HG03095 (cell line): Measurements from ENCODE around the gene AKAIN1.

Experiments used
- ATAC-seq: cut with Tn5 transposase; IDR thresholded peaks from one replicate; pipeline ENCODE4 v1.9.1; 2021; ENCODE audit warnings: moderate library complexity; ENCODE audit not compliant: unreplicated experiment

AKAIN1 gene

DNA sequence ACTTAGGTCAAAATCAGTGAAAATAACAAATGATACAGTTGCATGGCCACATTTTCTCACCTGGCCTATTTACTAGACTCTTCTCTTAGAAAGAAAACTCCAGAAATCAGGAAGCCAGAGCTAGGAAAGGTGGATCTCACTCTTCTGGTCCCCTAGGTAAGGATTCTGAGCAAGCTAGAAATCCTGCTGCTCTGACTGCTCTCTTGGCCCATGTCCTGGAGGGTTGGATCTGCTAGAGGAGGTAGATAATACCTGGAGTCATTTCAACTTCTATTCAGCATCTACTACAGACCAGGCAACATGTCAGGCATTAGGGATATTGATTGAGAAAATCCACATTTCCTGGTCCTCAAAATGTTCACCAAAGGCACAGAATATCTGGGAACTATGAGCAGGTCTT is 34.9 kb downstream of the AKAIN1 start:
- ATAC-seq: no peak

DNA sequence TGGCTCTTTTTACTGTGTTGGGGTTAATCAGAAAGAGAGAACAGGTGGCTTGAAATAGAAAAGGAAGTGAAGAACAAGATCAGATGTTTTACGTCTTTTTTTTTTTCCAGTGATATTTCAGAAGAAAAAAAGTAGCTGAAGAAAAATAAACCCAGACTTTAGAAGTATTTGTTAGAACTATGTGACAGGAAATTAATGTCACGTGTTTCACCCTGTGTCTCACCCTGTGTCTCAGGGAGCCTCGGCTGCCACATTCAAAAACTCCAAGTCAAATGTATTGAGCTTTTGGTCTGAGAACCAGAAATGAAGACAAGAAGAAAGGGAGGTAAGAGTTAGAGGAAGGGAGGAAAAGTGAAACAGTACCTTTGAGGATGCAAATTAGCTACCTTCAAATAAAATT is 38.0 kb downstream of the AKAIN1 start:
- ATAC-seq: no peak

DNA sequence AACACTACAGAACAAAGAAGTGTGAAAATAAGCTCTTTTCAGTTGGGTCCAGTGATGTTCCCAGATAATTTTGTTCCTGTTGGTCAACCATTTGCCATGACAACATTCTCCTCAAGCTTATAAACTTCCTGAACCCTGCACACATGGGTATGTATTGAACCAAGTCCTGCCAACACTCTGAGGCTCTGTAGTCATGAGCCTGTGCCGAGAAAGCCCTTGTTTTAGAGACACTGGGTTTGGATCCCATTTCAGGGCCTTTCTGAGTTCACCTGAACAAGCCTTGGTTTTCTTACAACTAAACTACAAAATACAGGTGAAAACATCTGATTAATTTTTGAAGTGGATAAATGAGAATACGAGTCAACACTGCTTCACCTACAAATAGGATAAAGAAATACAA is 38.5 kb downstream of the AKAIN1 start:
- no peak for ATAC-seq

DNA sequence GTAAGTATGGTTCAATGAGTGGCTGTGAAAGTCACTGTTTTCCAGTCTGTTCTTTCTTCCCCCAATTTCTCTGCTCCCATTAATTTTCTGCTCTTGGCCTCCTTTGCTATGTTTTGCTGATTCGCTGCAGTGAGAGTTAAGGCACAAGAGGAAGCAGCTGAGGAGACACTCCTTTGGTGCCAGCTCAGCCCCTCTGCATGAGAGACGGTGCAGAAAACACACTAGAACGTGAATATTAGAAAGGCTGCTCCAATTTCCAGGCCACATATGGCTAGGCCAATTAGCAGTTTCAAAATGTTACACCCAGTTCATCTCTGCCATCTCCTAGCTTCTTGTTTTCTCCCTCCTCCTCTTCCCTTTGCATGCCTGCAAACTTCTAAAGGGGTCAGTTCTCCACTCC is 38.9 kb downstream of the AKAIN1 start:
- ATAC-seq: no peak

DNA sequence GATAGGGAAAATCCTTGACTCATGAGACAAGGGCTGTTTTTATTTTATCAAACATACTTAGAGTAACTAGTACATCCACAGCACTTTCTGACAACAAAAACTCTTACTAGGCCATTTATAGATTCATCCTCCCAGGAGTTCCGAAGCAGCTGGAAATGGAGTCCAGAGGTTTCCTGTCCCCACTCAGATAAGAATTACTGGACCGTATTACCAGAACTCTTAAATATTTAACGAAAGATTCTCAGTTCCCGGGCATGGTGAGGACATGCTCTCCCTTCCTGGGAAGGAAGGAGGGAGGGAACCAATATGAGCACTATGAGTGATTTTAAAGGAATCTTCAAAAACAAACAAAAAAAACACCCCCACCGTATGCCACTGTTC is 41.2 kb downstream of the AKAIN1 start:
- ATAC-seq: no peak

DNA sequence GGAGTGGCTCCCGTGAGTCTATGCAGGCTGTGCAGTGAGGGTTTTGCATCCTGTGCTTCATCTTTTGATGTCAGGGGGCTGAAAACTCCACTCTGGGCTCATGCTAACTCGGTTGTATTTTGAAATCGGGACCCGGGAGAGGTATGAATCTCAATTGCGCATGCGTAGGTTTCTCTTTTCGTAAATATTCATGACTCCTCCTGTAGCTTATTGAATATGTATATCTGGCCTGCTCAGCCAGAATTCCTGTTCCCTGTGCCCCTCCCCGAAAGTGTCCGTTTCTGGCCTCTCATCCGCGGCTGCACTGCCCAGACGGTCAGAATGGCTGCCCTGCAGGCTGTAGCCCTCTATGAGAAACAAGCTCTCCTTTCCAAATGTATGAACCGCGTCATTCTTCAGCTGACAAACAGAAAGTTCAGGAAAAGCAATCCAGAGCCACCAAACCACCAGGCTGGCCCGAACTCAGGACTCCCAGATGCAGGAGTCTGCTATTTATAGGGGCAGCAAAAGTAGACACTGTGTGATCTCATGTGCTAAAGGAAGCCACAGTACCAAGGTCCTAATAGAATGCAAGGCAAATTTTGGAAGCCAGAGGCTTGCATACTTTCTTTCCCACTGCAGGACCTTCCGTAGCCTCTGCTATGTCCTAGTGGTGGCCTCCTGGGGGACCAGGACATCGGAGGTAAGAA is 41.7 kb downstream of the AKAIN1 start:
- no peak for ATAC-seq

DNA sequence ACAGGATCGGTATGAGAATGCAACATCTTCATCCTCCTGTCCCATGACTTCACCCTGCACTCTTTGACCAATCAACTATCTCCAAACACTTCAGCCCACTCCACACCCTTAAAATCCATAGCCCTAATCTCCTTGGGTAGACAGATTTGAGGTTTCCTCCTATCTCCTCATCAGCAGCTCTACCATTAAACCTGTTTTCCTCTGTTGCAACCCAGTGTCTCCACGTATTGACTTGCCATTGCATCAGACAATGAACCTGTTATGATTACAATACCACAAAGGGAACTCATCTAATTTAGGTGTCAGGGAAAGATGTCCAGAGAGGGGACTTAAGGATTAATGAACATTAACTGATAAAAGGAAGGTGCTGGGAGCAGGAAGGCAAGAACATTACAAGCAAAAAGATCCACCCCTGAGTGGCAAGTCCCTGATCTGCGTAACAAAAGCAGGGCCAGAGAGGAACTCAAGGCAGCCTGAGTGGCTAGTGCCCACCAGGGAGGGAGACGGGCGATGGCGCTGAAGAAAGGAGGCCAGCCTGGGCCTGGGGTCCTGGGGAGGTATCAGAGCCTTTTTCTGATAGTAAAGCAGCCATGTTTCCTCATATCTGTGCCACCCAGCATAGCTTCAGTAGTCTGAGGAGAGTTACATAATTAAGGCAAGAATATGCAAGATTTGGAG is 44.6 kb downstream of the AKAIN1 start:
- ATAC-seq: no peak

DNA sequence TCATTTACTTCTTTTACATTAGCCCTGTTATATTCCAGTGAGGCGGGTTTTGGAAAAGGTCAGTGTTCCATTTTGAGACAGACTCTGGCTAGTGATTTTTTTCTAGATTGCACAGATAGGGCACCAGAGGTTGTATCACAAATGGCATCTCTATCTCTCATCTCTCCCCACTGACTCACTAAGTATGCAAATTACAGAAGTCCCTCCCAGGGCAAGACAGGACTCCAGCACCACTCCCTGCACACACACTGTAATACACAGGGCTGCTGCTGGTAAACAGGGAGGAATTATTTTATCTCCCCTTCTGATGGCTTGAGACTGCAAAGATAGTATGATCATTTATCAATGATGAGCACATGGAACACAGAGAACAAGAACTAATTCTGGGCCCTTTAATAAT is 46.2 kb downstream of the AKAIN1 start:
- ATAC-seq: no peak

DNA sequence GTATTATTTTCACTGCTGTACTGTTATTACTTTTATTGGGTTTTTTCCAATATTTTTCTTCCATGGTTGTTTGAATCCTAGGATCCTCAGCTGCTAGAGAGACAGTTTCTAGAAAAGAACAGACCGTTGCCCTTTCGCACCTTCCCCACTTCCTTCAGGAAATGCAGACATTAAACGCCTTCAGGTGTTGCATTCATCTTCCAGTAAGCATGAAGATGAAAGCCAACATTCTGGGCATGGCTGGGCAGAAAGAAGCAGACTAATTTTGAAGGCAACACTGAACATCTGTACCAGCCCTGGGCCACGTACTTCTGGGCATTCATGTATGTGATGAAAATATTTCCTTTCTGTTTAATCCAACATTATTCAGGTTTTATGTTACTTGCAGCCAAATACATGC is 51.0 kb downstream of the AKAIN1 start:
- ATAC-seq: no peak

DNA sequence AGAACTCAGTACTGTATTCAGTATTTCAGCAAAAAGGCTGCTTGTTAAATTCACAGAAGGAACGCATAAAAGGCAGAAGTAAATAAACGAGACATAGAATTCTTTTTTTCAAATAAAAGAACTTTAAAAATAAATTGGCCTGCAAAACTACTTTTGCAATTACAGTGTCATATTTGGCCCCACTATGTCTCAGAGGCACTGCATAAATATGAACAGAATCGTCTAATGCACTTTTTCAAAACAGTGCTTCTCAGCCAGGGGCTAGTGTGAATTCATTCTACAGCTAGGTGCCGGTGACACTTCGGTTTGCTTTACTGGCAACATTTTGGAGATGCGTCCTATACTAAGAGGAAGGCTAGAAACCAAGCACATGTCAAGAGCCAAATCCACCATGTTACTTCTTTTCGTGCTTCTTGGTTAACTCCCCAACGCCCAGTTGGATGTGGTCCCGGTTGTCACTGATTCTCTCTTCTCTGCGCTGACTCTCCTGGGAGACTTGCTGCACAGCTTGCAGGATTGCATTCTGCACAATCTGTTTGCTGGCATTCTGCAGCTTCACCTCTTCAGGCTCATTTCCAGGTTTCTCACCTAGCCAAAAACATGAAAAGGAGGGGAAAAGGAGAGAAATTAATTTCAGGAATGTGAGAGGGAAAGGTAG is 51.8 kb downstream of the AKAIN1 start:
- no peak for ATAC-seq

DNA sequence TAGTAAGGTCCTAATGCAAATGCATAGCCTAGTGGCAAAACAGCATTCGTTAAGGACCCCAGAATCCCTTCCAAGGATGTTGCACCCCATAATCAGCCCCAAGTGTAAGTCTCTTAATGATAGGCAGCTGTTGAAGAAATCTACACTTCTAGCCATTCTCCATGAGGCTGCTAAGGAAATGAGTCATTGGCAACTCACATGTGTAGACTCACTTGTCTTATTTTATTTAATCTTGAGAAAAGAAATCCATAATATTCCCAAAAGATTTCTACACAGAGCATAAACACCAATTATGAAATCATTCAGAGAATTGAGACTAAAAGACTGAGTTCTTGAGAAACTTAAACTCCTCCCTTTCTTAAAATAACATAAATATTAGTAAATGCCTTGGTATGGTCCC is 52.4 kb downstream of the AKAIN1 start:
- ATAC-seq: no peak

DNA sequence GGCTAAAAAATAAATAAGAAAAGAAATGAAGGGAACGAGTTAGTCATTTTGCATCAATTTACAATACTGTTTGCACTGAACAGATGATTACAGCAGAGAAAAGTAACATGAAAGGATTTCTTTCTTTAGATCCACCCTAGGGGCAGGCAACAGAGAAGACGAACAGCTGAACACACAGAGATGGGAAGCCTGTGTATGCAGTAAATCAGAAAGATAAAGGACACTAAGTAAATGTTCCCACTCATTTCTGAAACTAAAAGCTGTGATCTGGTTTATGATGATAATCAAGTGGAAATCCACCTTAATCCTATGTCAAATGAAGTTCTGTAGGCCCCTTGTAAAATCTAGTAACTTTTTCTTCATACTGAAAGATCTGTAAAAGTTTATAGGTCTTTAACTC is 54.2 kb downstream of the AKAIN1 start:
- ATAC-seq: no peak

DNA sequence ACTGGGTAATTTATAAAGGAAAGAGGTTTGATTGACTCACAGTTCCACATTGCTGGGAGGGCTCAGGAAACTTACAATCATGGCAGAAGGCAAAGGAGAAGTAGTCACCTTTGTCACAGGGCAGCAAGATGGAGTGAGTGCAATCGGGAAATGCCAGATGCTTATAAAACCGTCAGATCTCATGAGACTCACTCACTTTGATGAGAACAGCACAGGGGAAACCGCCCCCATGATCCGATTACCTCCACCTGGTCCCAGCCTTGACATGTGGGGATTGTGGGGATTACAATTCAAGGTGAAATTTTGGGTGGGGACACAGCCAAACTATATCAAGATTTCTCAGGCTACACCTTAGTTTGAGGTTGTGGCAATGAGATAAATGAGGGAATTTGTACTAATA is 54.9 kb downstream of the AKAIN1 start:
- ATAC-seq: no peak

DNA sequence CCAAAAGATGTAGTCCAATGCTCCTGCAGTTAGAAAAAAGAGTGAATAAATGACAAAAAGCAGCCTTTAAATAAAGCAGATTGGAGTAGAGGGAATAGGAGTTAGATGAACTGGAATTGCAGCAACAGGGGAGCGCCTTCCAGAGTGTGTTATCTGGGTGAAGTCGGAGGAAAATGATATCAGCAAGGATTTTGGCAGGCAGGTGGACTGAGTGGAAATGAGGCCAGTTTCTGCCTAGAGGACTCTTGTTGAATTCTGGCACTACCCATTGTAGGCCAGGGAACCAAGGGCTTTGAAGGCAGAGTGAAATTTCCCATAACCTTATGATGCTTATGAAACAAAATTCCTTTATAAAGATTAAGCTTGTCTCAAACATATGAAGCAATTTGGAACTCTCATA is 59.8 kb downstream of the AKAIN1 start:
- no peak for ATAC-seq

DNA sequence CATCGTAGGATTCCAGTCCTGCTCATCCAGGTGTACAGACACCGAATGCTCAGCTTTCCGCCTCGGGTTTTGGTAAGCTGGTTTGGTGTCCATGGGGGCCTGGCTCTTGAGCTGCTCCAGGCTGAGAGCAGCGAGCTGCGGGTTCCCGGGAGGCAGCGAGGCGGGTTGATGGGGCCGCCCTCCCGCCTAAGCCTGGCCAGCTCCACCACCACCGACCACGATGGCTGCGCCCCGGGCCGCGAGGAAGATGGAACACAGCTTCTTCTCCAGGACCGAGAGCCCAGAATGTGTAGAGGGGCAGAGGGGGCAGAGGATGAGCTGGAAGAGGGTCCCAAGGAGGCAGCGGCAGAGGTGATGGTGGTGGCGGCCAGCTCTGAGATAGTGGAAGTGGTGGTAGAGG is 64.1 kb downstream of the AKAIN1 start:
- ATAC-seq: no peak

DNA sequence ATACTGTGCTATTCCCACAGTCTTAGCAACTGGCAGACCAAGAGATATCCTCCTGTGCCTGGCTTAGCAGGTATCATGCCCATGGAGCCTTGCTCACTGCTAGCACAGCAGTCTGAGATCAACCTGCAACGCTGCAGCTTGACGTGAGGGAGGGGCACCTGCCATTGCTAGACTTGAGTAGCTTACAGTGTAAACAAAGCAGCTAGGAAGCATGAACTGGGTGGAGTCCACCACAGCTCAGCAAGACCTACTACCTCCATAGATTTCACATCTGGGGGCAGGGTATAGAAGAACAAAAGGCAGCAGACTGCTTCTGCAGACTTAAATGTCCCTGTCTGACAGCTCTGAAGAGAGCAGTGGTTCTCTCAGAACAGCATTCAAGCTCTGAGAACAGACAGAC is 74.8 kb downstream of the AKAIN1 start:
- ATAC-seq: no peak

DNA sequence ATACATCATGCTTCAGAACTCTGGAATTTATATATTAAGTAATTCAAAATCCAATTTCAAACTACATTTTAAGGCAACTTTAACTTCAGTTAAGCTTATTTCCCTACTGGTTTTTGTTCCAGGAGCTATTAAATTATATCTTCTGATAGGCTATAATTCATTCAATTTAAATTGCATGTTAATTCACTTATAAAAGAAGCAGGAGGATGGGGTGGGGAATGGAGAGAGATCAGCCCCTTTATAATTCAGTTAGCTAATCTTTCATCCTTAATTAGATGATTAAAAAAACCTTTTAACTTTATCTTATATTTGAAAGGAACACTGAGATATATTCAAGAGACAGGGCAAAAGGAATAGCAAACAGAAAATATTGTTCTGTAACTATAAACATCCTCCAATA is 86.8 kb downstream of the AKAIN1 start:
- no peak for ATAC-seq

DNA sequence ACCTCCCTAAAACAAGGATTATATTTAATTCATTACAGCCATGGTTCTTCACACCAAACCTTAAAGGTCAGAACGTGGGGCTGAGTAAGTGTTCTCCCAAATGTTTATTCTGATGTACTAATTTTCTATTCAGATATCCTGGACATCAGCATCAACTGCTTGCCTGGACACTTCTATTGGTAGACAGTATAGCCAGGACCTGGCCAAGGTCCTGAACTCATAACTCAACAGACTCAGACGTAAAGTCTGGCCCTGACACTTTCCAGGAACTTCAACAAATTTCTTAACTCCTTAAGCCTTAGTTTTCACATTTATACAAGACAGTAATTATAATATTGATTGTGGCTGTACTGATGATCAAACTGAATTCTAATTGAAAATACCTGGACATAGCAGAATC is 89.1 kb downstream of the AKAIN1 start:
- ATAC-seq: no peak

DNA sequence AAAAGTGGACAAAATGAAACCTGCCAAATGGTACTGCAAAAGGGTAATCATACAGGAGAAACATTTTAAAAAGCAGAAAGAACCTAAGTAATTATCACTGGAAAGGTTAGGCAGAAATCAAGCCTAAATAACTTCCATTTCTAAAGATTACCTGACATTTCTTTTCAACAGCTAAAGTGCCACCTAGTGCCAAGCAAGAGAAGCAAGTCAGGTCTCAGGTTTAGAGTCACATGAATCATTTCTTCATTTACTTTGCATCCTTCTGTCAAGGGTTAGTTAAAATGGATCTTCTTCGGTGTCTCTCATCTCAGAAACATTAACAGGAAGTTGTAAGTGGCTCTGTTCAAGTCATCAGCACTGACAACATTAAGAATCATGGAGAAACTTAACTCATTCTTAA is 90.3 kb downstream of the AKAIN1 start:
- ATAC-seq: no peak

DNA sequence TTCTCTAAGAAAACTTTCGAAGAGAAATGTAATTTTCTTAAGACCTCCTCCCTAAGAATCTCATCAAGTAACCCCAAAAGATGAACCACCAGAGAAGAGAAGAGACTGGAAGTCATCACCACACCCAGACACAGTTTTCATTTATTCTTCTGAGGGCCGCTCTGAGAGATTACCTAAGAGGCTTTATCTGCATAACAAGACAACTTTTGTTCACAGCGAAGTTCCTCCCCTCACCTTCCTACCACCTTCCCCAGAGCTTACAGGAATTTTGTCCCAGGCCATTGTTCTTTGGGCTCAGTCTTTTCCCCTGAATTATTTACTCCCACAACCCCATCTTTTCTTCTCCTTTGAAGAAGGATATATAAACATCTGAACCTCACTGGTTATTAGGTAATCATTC is 92.8 kb downstream of the AKAIN1 start:
- ATAC-seq: no peak

DNA sequence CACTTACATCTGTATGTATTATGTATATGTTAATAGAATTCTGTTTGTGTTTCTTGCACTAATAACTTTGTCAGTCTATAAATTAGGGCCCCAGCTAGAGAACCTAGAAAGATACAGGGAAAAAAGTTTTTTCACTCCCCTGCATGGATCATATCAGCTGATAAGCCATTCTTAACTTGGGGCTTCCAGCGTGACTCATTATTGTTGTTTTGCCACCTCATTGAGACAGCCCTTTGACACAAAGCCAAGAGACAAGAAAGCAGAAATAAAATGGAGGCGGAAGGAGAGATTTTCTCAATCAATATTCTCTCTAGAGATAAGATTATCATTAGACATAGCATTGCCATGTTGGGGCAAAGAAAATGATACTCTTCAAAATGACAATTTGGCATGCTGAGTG is 93.4 kb downstream of the AKAIN1 start:
- no peak for ATAC-seq

DNA sequence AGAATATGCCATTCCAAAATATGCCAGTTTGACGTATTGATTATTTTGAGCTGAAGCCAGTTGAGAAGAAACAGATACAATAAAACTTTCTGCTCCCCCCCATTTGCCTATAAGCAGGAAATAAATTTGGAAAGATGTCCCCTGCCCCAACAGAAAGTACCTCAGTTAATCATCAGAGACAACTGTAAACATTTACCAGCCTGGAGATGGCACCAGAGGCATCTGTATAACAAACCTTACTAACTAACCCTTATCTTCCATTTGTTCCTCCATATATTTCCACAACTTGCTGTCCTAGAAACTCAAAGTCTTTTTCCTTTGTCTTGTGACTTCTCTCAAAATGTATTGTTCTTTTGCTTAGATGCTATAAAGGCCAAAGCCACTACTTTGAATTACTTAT is 93.8 kb downstream of the AKAIN1 start:
- ATAC-seq: no peak
